GM18505 (cell line): Measurements from ENCODE around the gene MUSK.

Source experiments
- ATAC-seq: cut with Tn5 transposase; IDR thresholded peaks from one replicate; pipeline ENCODE4 v1.9.1; 2021; ENCODE audit not compliant: unreplicated experiment
- POLR2A ChIP-seq: IDR thresholded peaks from 4 replicates; pipeline ENCODE4 v1.6.1; 2011; ENCODE audit warnings: borderline replicate concordance; ENCODE audit not compliant: insufficient read depth, insufficient read length; ENCODE audit errors: extremely low read depth

MUSK gene

GRCh38 chr9:110844121-110844520, 175.5 kb downstream of the MUSK start:
- no peak for TF ChIP-seq POLR2A
- ATAC-seq: no peak

GRCh38 chr9:110846215-110846614, 177.6 kb downstream of the MUSK start:
- no peak for TF ChIP-seq POLR2A
- ATAC-seq: no peak

DNA sequence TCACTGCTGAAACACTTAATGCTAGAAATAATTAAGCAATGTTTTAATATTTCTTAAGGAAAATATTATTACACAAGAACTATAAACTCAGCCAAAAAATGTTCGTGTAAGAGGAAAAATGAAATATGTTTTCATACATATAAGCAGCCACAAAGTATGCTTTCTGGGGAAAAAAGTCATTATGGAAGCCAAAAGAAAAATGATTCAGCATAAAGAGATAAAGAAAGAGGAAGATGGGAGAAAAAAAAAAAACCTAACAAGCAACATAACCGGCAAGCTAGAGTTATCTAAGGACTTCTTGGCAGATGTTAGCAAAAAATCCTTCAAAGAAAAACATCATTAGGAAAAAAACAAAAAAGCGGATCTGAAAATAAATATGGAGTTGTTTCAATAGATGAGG, 179.1 kb downstream of the MUSK start:
- ATAC-seq: no peak
- TF ChIP-seq POLR2A: no peak

DNA sequence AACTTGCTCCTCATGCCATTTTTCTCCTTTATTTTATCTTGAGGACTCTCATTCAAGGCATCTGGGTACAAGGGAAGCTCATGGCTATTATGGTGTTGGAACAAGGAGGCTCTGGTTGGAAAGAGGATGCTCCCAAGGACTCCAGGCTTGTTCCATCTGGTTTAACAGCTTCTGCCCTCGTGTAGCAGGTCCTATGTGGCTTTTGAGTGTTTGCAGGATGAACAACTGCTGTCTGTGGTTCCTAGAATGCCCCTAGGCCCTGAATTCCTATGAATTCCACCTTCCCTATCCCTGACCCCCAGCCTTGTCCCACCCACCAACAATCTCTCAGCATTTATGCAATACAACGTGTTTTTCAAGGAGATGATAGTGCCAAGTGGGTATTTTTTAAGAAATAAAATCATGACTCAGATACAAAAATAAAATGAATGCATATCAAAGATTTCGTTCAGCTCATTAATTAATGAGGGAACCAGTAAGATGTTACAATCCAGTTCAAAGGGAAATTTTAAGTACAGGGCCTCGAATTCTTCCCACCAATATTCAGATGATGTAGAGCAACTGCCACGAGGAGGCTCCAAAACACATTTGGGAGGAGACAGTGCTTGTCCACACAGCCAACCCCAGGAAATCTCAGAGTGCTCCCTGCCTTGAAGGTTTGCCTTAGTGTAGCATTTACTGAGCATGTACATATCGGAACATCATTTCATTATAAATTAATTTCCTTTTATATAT, 182.0 kb downstream of the MUSK start:
- no peak for TF ChIP-seq POLR2A
- ATAC-seq: no peak
